Measurements from ENCODE around the gene NXPH2.

GRCh38 chr2:138777996-138778395 lies 2.2 kb downstream of the NXPH2 start:
- no peak for TF ChIP-seq CTCF (CRISPR knock-in tag; IDR thresholded peaks at IDR 0.05)
- no peak for TF ChIP-seq GTF2F1 (IDR thresholded peaks at IDR 0.05; ENCODE audit: low read length)
- TF ChIP-seq ZNF3 (CRISPR knock-in tag; IDR thresholded peaks at IDR 0.05) = no peak
- no peak for TF ChIP-seq ATF7 (IDR thresholded peaks at IDR 0.05)
- no peak for TF ChIP-seq ATF7 (CRISPR knock-in tag; IDR thresholded peaks at IDR 0.05)
- no peak for TF ChIP-seq ZBTB2 (CRISPR knock-in tag; IDR thresholded peaks at IDR 0.05; ENCODE audit: low read depth)
- TF ChIP-seq ZFP37 (CRISPR knock-in tag; IDR thresholded peaks at IDR 0.05; ENCODE audit: borderline replicate concordance) = no peak
- no peak for TF ChIP-seq POLR2AphosphoS5 (IDR thresholded peaks at IDR 0.05; ENCODE audit: low read depth, low read length)
- TF ChIP-seq EP300 (IDR thresholded peaks at IDR 0.05; ENCODE audit: low read depth in 2 of 2, low read length in 2 of 2) = no peak
- no peak for TF ChIP-seq EP300 (CRISPR knock-in tag; IDR thresholded peaks at IDR 0.05; ENCODE audit: borderline replicate concordance)
- TF ChIP-seq ZKSCAN1 (IDR thresholded peaks at IDR 0.05; ENCODE audit: low read length) = no peak
- TF ChIP-seq FOXA1 (IDR thresholded peaks at IDR 0.05) = no peak; the same call in 1 of the 2 replicates
- peak; percentile 84 for TF ChIP-seq FOXA1 (CRISPR knock-in tag; IDR thresholded peaks at IDR 0.05)
- TF ChIP-seq ATF3 (CRISPR knock-in tag; IDR thresholded peaks at IDR 0.05) = no peak
- TF ChIP-seq IRF2 (CRISPR knock-in tag; IDR thresholded peaks at IDR 0.05) = no peak
- TF ChIP-seq PRDM10 (CRISPR knock-in tag; IDR thresholded peaks at IDR 0.05; ENCODE audit: low read depth) = no peak

All from HepG2 (cell line).